NCI-H510A treated with DMSO at 0.1 percent for 48 hours (cell line): ENCODE results near the gene WDR83.
"Not testable (repeated sequence)": the region's sequence is repeated elsewhere in the genome, so short reads cannot be mapped to it uniquely, and the experiment has no call there.

Source experiments
- DNase-seq: peaks from one replicate; lab custom pipeline; 2025; lab: John Stamatoyannopoulos, UW

WDR83 gene

DNA sequence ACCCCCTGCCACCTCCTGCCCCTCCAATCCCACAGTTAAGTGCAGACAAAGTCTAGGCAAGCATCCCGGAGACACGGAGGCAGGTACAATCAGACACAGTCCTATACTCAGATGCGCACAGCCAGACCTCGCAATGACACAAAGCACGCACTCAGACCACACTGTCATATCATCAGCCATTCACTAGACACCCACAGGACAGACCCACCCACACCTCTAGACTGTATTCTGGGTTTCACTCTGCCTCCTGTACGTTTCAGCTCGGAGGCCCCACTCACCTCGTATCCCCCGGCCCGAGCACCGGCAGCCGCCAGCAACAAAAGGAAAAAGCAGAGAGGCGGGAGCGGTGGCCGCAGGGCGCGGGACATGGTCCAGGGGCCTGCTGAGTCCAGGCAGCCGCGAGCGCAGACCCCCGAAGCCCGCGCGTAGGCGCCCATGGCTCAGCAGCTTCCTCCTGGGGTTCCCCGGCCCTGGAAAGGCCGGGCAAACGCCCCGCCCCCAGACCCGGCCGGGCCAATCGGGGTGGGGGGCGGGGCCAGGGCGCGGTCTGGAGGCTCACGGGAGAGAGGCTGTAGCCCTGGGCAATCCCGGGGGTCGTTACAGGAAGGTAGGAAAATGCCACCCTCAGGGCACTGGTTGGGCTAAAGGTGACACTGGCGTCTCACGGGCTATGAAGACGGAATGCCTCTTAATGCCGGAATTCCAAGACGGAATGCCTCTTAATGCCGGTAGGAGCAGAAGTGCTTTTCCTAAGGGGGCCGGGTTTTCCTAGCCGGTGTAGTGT, at the start of gene WDR83, which contains the start of gene MAN2B1:
WDR83 (plus strand) TSS at position 543 of the 784 bp plus-strand sequence. CDS start 2,984 bp downstream, outside the sequence.
MAN2B1 (minus strand) TSS at position 478 of the 784 bp plus-strand sequence; CDS start at position 437, 41 bp downstream.
- DNase-seq: peak; percentile 72

- no peak for DNase-seq
Observed at GRCh38 chr19:12617646-12618045, 49.0 kb upstream of the WDR83 start.

DNA sequence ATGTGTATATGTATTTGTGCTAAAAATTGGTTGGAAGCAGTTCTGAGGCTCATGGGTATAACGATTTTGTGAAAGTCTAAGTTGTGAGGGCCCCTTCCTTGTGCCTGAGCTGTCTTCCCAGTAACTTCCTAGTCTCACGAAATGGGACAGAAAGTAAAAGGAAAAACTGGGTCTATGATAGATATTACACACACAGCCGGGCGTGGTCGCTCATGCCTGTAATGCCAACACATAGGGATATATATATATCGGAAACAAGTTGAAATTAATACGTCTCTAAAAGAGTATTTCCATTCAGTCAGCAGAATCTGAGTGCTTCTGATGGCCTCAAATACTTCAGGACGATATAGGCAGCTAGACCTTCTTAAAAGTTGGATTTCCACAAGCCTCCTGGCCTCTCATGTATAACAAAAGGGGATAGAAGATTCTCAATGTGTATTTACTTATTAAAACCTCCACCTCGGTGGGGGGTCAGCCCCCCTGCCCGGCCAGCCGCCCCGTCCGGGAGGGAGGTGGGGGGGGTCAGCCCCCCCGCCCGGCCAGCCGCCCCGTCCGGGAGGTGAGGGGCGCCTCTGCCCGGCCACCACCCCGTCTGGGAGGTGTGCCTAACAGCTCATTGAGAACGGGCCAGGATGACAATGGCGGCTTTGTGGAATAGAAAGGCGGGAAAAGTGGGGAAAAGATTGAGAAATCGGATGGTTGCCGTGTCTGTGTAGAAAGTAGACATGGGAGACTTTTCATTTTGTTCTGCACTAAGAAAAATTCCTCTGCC, 45.2 kb upstream of the WDR83 start:
- DNase-seq: not testable (repeated sequence)

DNA sequence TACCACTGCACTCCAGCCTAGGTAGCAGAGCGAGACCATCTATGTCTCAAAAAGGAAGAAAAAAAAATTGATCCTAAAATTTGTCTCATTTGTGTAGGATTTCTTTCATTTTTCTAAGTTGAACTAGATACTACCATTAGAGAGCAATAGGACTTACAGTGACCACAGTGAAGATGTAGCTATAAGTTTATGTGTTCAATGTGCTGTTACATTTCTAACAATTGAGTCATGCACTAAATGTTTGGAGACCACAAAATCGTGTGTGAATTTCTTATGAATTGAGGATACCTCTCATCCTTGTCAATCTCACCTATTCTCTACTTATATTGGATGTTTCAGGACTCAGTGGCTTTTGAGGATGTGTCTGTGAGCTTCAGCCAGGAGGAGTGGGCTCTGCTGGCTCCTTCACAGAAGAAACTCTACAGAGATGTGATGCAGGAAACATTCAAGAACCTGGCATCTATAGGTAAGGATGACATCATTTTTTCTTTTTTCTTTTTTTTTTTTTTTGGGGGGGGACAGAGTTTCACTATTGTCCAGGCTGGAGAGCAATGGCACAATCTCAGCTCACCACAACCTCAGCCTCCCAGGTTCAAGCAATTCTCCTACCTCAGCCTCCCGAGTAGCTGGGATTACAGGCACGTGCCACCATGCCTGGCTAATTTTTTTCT, 43.1 kb upstream of the WDR83 start:
- no peak for DNase-seq

DNA sequence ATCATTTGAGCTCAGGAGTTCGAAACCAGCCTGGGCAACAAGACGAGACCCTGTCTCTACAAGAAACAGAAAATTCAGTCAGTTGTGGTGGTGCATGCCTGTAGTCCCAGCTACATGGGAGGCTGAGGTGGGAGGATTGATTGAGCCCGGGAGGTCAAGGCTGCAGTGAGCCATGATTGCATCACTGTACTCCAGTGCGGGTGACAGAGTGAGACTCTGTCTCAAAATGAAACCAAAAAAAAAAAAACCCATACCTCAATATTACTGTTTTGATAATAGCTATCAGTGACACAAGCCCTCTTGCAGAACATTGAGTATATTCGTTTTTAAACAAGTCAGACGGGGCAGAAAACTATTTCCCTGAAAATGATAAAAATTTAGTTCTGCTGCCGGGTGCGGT, 39.6 kb upstream of the WDR83 start:
- DNase-seq: no peak

GRCh38 chr19:12628040-12629022, 38.3 kb upstream of the WDR83 start:
- no peak for DNase-seq

GRCh38 chr19:12629215-12629614, 37.4 kb upstream of the WDR83 start:
- no peak for DNase-seq

- no peak for DNase-seq
Observed at GRCh38 chr19:12636631-12637030, 30.0 kb upstream of the WDR83 start.

DNA sequence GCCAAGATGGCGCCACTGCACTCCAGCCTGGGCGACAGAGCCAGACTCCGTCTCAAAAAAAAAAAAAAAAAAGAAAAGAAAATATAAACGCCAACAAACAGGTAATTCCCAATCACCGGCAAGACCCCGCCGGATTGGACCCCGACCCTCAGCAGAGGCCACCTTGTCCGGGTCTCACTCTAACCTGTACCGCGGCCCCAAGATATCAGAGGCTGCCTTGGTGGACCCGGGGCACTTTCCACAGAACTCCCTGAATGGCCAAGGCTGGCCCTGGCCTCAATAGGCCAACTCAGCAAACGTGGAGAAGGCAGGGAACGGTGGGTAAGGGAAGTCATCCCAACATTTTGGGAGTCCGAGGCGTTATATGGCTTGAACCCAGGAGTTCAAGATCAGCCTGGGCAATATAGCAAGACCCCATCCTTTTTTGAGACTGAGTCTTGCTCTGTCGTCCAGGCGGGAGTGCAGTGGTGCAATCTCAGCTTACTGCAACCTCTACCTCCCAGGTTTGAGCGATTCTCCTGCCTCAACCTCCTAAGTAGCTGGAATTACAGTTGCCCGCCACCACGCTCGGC, 27.9 kb upstream of the WDR83 start:
- no peak for DNase-seq

GRCh38 chr19:12639901-12640613, 26.6 kb upstream of the WDR83 start:
- DNase-seq: peak; percentile 41

DNA sequence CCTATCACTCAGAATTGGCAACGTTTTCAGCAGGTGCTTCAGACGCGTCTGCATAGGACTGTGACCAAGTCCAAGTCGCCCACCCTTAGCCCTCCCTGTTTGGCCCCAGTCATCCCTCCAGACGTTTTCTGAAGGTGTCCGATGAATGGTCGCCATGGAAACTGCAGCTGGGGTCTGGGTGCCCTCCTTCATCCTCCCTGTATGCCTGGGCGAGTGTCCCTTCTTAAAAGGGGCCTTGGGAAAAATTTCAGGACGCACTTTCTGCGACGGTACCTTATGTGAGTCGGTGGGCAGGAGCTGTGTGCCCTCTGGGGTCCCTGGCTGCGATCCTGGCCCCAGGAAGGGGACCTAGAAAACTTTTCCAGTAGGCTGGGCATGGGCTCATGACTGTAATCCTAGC, 25.2 kb upstream of the WDR83 start:
- no peak for DNase-seq

GRCh38 chr19:12642506-12642905, 24.1 kb upstream of the WDR83 start:
- DNase-seq: no peak

GRCh38 chr19:12643716-12644115, 22.9 kb upstream of the WDR83 start:
- not testable (repeated sequence) for DNase-seq

DNA sequence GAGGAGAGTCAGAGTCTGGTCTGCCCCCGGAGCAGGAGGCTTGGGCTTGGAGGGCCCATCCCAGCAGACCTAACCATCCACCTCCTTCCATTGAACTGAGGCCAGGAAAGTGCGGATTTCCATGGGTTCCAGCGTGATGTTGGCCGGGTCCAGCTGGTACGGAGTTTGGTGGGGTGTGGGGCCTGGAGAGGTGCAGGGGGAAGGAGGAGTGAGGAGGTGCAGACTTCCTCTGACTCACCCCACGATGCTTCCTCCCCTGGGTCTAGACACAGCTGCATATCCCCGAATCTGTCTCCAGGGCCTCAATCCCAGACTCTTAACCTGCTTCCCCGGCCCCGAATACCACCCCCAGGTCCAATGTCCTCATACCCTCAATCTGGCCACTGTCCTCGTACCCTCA, 20.1 kb upstream of the WDR83 start:
- no peak for DNase-seq

DNA sequence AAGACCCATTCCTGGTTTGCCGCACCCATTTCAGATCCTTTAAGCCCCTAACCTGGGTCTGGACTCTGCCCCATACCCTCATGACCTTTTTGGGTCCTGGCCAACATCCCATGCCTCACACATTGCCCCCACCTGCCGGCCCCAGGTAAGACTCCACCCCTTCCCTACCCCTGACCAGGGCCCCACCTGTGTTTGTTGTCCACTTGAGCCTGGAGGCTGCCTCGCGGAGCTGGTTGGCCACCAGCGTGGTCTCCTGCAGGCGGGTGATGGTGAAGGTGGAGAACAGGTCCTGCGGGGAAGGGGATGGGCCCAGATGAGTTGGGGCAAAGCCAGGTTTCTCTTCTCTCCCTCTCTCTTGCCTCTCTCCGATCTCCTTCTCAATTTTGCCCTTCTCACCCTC, 19.6 kb upstream of the WDR83 start:
- DNase-seq: no peak

DNA sequence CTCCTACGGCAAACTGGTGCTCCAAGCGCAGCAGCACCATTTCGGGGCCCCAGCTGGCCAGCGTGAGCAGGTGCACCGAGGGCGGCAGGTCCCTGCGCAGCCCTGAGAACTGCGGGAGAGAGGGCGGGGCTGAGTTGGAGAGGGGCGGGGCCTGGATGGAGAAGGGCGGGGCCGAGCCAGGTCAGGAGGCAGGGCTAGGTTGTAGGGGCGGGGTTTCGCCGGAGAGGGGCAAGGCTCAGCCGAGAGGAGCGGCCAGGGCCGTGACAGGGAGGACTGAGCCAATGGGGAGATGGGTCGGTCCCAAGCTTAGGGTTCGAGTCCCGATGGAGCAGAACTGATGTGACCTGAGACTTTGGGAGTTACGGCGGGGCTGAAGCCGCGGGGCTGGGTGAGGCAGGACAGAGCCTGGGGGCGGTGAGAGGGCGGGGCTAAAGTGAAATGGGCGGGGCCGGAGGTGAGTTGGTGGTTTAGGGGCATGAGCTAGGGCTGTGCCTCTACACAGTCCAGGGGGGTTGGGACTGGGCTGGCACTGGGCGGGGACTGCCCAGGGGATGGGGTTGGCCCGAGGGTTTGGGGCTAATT, 19.0 kb upstream of the WDR83 start:
- DNase-seq: no peak

GRCh38 chr19:12648088-12648487, 18.5 kb upstream of the WDR83 start:
- no peak for DNase-seq

- no peak for DNase-seq
Observed at GRCh38 chr19:12649941-12650340, 16.7 kb upstream of the WDR83 start.

DNA sequence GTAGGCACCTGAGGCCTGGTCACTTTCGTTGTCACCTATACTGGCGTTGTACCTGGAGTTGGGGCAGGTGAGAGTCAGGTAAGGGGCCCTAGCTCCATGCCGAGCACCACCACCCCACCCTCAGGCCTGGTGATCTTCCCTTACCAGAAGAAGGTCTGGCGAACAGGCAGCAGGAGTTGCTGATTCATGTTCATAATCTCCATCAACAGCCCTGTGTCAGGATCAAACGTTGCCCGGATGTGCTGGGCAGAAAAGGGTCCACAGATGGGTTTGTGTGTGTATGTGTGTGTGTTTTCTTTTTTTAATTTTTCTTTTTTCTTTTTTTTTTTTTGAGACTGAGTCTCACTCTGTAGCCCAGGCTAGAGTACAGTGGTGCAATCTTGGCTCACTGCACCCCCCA, 14.4 kb upstream of the WDR83 start:
- no peak for DNase-seq

DNA sequence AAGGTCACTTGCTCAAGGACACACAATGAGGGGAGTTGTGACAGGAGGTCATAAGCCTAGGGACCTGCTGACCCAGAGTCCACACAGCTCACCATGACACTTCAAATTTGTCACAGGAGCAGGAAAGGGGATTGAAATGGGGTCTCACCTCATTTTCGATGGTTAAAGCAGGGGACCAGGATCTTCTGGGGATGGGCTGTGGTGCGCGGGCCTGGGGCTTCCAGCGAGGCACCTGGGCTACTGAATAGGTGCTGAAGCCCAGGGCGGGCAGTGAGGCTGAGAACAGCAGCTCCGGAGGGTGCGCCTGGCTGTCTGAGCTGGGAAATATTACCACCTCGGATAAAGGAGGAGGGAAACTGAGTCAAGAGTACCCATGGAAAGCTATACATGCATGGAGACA, 11.1 kb upstream of the WDR83 start:
- DNase-seq: no peak
